ENCODE results near the gene TGFBR3.

DNA sequence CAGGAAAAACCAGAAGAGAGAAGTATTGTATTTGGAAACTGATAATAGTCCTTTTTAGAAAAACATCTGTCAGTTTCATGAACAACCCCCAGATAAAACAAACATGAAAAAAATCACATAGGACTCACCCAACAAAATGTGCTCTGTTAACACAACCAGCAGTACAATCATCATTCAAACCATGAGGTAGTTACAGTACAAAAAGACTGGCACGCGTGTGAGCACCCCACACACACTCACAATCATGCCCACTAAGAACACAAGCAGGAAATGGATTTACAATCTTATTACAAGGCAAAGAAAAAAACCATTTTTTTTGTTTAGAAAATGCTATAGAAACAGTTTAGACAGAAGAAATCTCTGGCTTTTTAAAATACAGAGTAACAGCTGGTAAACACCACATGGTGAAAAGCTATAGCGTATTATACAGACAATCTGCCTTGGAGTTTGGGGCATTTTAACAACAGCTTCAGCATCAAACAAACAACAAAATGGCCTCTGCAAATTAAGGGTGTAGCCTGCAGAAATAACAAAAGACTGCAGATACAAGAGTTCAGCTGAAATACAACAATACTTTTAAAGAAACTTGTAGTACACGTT is 205.3 kb downstream of the TGFBR3 start:
- no peak for TF ChIP-seq ZBTB20 (tag by site-specific recombination; IDR thresholded peaks at IDR 0.05)
- TF ChIP-seq, protein P1, sequence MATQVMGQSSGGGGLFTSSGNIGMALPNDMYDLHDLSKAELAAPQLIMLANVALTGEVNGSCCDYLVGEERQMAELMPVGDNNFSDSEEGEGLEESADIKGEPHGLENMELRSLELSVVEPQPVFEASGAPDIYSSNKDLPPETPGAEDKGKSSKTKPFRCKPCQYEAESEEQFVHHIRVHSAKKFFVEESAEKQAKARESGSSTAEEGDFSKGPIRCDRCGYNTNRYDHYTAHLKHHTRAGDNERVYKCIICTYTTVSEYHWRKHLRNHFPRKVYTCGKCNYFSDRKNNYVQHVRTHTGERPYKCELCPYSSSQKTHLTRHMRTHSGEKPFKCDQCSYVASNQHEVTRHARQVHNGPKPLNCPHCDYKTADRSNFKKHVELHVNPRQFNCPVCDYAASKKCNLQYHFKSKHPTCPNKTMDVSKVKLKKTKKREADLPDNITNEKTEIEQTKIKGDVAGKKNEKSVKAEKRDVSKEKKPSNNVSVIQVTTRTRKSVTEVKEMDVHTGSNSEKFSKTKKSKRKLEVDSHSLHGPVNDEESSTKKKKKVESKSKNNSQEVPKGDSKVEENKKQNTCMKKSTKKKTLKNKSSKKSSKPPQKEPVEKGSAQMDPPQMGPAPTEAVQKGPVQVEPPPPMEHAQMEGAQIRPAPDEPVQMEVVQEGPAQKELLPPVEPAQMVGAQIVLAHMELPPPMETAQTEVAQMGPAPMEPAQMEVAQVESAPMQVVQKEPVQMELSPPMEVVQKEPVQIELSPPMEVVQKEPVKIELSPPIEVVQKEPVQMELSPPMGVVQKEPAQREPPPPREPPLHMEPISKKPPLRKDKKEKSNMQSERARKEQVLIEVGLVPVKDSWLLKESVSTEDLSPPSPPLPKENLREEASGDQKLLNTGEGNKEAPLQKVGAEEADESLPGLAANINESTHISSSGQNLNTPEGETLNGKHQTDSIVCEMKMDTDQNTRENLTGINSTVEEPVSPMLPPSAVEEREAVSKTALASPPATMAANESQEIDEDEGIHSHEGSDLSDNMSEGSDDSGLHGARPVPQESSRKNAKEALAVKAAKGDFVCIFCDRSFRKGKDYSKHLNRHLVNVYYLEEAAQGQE (tag by site-specific recombination; IDR thresholded peaks at IDR 0.05), result no peak
- TF ChIP-seq, protein P2, sequence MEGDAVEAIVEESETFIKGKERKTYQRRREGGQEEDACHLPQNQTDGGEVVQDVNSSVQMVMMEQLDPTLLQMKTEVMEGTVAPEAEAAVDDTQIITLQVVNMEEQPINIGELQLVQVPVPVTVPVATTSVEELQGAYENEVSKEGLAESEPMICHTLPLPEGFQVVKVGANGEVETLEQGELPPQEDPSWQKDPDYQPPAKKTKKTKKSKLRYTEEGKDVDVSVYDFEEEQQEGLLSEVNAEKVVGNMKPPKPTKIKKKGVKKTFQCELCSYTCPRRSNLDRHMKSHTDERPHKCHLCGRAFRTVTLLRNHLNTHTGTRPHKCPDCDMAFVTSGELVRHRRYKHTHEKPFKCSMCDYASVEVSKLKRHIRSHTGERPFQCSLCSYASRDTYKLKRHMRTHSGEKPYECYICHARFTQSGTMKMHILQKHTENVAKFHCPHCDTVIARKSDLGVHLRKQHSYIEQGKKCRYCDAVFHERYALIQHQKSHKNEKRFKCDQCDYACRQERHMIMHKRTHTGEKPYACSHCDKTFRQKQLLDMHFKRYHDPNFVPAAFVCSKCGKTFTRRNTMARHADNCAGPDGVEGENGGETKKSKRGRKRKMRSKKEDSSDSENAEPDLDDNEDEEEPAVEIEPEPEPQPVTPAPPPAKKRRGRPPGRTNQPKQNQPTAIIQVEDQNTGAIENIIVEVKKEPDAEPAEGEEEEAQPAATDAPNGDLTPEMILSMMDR (tag by site-specific recombination; IDR thresholded peaks at IDR 0.05), result no peak
